HL-60 (cell line): ENCODE results near the gene SIL1.

Experiments
- DNase-seq, 2 experiments: peaks; one replicate each; pipeline ENCODE4 v3.0.0-alpha.2; 2010 to 2020; ENCODE audit warnings: low read depth in 1 of 2, low spot score in 1 of 2
- H3K27ac ChIP-seq: fragments of 250-450 bp; sonication (Bioruptor Pico); replicated peaks from 2 replicates; pipeline ENCODE4 v1.5.1; 2020; ENCODE audit warnings: mild to moderate bottlenecking, moderate library complexity
- H3K27me3 ChIP-seq: fragments of 250-450 bp; sonication (Bioruptor Pico); 2 replicates; pipeline ENCODE4 v1.5.1; 2021; ENCODE audit warnings: mild to moderate bottlenecking, moderate library complexity; ENCODE audit not compliant: insufficient read depth, poor library complexity, severe bottlenecking
- H3K4me3 ChIP-seq: replicated peaks from 2 replicates; pipeline ENCODE4 v1.5.1; 2011; ENCODE audit warnings: mild to moderate bottlenecking, control low read depth, low read length; ENCODE audit not compliant: insufficient read depth
- GABPA ChIP-seq: IDR thresholded peaks from 2 replicates; pipeline ENCODE4 v1.6.1; 2012; ENCODE audit warnings: low read depth
- POLR2AphosphoS5 ChIP-seq: IDR thresholded peaks from 2 replicates; pipeline ENCODE4 v1.6.1; 2012; ENCODE audit warnings: low read depth
- REST ChIP-seq: IDR thresholded peaks from 2 replicates; pipeline ENCODE4 v1.6.1; 2012; ENCODE audit warnings: low read depth; ENCODE audit not compliant: insufficient replicate concordance
- SPI1 ChIP-seq: IDR thresholded peaks from 2 replicates; pipeline ENCODE4 v1.6.1; 2012; ENCODE audit warnings: low read depth, mild to moderate bottlenecking, borderline replicate concordance
- TF ChIP-seq, protein P1 (sequence below): IDR thresholded peaks from one replicate; pipeline ENCODE4 v1.5.1; 2011; ENCODE audit warnings: low read length, control low read depth, inconsistent platforms; ENCODE audit not compliant: insufficient read depth

Gene SIL1

DNA sequence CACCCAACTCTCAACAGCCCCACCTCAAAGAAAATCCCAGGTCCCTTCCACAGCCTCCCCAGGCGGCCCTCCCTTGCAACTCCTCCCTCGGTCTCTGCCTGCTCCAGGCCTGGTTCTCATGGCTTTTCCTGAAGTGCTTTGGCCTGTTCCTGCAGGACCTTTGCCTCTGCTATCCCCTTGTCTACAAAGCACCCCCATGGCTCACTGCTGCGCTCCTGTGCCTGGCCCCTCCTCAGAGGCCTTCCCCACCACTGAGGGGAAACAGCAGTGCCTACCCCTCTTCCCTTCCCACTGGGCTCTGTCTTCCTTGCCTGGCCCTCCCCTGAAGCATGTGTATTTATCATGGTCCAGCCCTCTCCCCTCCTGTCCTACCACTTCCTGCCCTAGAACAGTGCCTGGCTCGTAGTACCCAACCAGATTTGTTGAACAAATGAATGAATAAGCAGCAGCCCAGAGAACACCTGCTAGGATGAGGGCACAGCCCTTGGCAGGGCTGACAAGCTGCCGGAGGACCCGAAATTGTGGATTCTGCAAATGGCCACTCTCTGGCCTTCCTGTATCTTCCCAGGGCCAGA, 254.5 kb downstream of the SIL1 start:
- DNase-seq = no peak

GRCh38 chr5:138942861-138943260, 255.3 kb downstream of the SIL1 start:
- no peak for TF ChIP-seq REST
- TF ChIP-seq POLR2AphosphoS5 = no peak
- no peak for TF ChIP-seq SPI1
- no peak for TF ChIP-seq GABPA
- TF ChIP-seq, protein P1, sequence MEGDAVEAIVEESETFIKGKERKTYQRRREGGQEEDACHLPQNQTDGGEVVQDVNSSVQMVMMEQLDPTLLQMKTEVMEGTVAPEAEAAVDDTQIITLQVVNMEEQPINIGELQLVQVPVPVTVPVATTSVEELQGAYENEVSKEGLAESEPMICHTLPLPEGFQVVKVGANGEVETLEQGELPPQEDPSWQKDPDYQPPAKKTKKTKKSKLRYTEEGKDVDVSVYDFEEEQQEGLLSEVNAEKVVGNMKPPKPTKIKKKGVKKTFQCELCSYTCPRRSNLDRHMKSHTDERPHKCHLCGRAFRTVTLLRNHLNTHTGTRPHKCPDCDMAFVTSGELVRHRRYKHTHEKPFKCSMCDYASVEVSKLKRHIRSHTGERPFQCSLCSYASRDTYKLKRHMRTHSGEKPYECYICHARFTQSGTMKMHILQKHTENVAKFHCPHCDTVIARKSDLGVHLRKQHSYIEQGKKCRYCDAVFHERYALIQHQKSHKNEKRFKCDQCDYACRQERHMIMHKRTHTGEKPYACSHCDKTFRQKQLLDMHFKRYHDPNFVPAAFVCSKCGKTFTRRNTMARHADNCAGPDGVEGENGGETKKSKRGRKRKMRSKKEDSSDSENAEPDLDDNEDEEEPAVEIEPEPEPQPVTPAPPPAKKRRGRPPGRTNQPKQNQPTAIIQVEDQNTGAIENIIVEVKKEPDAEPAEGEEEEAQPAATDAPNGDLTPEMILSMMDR = no peak
- H3K27me3 ChIP-seq = no peaks in the 10 kb centered on the region
- DNase-seq = no peak
- no peak overlapping the region for H3K27ac ChIP-seq
- H3K4me3 ChIP-seq = no peak overlapping the region

More for the DNA sequence above, 254.5 kb downstream of the SIL1 start:
- no peak overlapping the region for H3K4me3 ChIP-seq
- no peak overlapping the region for H3K27ac ChIP-seq
- no peaks in the 10 kb centered on the region for H3K27me3 ChIP-seq
- TF ChIP-seq REST (no peak), GABPA (no peak), POLR2AphosphoS5 (no peak), SPI1 (no peak)
- TF ChIP-seq, protein P1 = no peak

- no peak for DNase-seq
- no peak overlapping the region for H3K27ac ChIP-seq
- H3K4me3 ChIP-seq = no peak overlapping the region
- H3K27me3 ChIP-seq = no peaks in the 10 kb centered on the region
- TF ChIP-seq GABPA = no peak
- no peak for TF ChIP-seq SPI1
- TF ChIP-seq POLR2AphosphoS5 = no peak
- TF ChIP-seq, protein P1 = no peak
- no peak for TF ChIP-seq REST
These were observed 256.1 kb downstream of the SIL1 start for GRCh38 chr5:138942066-138942465.
